Measurements from ENCODE around the gene SLC26A9.

The SLC26A9 gene

DNA sequence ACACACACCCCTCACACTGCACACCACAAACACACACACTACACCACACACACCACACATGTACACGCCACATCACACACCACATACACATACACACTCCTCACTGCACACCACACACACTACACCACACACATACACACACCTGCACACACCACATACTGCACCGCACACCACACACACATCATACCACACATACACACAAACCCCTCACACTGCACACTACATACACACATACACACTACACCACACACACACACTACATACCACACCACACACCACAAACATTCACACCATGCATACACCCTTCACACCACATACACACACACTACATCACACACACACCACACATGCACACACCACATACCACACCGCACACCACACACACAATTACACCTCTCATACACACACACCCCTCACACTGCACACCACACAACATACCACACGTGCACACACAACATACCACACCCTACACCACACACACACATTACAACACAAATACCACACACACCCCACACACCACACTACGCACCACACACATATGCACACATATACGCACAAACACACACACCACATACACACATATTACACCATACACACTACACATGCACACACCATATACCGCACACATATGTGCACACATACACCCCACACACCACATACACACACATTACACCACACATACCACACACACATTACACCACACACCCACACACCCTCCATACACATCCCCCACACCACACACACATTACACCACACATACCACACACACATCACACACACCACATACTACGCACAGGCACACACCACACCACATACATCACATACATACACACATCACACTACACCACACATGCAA lies 30.3 kb upstream of the SLC26A9 start:
- no peak for DNase-seq

DNA sequence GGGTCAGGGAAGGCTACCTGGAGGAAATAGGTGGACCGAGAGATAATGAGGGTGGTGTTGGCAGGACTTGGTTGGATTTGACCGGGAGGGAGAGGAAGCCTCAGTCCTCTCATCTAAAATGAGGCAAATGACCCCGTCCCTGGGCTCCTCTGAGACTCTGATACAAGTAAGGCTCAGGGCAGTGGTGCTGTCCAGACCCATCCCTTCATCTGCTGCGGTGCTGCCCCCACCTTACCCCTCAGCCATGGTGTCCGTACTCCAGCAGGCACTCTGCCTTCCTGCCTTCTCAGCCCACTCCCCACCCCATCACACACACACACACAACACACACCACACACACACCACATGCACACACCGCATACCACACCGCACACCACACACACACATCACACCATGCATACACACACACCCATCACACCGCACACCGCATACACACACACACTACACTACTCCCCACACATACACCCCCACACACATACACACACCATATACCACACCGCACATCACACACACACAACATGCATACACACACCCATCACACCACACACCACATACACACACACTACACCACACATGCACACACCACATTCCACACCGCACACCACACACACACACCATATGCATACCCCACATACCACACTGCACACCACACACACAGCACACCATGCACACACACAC lies 29.4 kb upstream of the SLC26A9 start:
- DNase-seq: no peak

DNA sequence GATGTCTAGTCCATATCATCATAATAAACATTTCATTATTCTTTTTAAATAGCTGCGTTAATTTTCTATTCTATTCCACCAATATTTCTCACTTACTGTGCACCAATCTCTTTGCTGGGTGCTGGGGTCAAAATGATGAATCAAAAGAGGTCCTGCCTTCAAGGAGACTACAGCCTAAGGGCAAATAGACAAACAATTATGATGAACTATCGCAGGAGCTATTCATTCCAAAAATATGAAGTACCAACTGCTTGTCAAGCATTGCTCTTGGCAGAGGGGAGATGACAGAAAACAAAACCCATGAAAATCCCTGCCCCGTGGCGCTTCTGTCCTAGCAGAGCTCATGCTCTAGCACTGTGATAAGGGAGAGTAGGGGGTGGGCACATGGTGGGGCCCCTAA lies 28.8 kb upstream of the SLC26A9 start:
- no peak for DNase-seq

DNA sequence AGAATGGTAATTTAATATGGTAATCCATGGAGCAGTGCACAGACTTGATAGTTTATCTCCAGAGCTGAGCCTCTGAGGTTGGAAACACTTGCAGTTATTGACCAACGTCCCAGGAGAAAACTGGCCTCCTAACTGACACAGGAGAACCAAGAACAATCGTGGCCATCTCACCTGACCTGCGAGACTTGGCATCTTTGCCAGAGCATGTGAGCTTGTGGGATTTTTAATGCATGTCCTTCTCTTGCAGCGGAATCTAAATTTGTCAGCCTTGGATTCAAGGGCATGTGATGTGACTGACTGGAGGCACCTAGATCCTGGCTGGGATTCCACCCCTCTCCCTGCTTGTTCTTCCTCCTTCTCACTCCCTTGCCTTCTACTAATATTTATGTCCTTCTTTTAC lies 27.8 kb upstream of the SLC26A9 start:
- DNase-seq: no peak

DNA sequence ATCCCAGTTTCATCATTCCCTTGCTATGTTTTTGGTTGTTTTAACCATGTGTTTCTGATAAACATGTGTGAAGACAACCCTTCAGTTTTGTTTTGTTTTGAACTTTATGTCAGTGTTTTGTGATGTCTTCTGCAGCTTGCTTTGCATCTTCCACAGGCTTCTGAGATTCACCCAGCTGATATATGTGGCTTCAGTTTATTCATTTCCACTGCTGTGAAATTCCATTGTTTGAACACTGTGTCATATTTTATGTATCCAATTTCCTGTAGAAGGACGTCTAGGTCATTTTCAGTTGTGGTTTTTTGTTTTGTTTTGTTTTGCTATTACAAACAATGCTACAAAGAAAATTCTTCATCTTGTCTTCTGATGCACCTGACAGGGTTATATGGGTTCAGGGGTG lies 27.2 kb upstream of the SLC26A9 start:
- no peak for DNase-seq

DNA sequence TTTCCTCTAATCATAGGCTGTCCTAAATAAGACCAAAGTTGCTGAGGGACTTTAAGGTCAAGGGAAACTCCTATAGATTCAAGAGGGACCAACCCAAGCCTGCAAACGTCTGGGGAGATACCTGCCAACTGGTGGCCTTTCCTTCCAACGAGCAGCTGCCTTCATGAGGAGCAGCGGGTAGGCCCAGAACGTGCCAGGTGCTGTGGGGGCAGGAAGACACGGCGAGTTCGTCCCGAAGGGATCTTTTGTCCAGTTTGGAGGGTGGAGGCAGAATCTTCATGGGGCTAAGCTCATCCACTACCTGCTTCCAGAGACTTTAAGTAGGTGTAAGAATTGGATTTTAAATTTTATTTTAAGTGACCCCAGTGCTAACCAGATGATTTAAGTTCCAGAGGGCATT lies 26.0 kb upstream of the SLC26A9 start:
- no peak for DNase-seq

DNA sequence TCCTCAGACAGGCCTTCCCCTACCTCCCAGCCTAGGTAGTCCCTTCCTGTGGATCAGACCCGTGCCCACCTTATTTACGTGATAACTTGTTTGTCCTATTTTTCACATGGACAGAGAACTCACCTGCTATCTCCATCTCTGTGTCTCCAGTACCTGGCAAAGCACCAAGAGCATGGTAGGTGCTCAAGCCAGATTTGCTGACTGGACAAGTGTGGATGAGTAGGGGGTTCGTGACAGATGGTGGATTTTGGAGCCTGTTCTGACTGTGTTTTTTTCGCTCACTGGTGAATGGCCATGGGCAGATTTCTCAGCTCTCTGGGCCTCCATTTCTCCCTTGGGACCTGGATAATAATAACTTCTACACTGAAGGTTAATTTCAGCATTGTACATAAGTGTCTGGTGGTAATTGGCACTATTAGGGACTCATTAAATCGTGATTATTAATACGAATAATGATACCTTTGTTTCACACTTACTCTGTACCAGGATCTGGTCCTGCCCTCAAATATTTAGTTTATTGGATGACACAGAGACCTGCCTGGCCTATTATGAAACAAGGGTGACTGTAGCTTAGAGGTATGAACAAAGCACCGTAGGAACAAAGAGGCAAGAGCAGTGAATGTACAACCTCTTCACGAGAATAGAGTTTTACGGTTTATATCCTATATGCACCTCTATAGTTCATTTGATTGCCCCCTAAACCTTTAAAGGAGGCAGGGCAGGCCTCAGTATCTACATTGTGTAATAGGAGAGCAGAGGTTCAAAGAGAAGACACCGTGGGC lies 24.5 kb upstream of the SLC26A9 start:
- DNase-seq: no peak

DNA sequence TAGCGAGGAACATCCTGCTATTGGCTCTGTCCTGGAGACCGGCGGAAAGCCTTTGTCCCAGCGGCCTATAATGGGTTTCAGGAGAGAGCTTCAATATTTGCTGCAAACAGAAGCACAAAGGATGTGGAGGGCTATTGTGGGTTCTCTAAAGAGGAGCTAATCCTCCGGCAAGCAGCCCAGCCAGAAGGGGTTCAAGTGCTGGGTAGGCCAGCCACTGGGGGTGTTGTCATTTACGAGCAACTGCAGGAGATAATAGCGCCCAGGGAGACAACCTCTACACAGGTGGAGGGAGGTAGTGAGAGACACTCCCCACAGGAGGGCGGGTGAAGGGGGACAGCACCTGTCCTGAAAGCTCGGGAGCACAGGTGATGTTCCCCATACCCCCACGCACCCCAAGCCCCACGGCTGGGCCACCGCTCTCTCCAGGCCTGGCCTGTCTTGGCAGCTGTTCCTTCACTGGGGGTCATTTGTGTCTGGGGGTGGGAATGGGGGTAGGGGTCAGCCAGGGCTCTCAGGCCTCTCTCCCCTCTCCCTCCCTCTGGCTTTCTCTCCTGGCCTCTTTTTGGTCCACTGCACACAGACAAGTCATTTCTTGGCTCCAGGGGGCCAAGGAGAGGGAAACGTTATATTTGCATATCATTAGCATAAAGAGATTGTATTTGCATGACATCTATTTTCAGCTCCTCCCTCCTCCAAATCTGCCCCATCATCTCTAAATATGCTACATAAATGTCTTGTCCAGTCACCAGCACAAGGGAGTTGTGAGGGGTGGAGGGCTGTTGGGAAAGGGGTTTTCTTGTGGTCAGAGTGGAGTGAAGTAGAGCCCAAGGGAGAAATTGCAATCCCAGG lies 22.0 kb upstream of the SLC26A9 start:
- DNase-seq: peak; percentile 93

DNA sequence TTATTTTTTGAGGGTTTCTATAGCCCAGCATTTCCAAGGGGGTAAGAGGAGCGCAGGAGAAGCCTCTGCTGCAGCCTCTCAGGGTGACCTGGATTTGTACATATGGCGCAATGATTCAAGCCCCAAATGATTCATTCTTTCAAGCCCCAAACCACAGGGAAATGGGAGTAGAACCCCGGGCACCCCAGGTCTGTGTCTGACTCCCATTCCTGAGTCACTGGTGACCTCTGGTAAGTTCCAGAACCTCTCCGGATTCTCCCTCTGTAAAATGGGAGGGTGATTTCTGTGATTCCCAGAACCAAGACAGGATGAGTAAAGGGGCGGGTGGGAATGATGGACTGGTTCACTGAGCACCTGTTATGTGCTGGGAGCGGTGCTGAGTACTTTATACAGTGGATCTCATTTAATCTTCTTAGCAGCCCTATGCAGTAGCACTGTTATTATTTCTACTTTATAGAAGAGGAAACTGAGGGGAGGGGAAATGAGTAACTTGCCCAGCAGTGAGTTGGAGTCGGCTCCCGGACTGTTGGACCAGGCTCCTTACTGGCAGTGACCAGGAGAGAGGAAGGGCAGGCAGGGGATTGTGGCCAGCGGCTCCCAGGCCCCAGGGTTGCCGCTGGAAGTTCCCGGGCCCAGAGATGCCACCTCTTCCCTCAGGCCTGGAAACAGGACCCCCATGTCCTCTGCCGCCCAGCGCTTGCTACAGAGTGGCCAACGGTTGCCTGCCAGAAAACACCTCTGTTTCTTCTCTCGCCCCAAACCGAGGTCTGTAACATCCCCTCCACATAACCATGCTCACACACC lies 20.3 kb upstream of the SLC26A9 start:
- no peak for DNase-seq

DNA sequence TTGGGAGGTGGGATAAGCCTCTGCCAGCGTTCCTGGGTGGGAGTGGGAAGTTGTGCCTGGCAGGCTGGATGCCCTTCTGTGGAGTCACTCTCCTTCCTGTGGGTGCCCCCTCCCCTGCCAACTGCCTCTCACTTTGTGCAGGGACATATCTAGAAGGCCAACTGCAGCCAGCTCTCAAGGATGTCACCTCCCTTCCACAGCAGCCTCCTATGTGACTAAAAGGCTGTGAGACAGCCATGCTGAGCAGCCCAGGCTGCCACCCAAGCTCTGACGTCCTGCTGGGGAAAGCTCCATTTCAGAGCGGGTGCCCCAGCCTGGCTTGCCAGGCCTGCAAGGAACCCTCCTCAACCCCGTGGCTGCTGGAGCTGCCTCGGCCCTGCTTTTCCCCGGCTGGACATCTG lies 19.6 kb upstream of the SLC26A9 start:
- DNase-seq: no peak

DNA sequence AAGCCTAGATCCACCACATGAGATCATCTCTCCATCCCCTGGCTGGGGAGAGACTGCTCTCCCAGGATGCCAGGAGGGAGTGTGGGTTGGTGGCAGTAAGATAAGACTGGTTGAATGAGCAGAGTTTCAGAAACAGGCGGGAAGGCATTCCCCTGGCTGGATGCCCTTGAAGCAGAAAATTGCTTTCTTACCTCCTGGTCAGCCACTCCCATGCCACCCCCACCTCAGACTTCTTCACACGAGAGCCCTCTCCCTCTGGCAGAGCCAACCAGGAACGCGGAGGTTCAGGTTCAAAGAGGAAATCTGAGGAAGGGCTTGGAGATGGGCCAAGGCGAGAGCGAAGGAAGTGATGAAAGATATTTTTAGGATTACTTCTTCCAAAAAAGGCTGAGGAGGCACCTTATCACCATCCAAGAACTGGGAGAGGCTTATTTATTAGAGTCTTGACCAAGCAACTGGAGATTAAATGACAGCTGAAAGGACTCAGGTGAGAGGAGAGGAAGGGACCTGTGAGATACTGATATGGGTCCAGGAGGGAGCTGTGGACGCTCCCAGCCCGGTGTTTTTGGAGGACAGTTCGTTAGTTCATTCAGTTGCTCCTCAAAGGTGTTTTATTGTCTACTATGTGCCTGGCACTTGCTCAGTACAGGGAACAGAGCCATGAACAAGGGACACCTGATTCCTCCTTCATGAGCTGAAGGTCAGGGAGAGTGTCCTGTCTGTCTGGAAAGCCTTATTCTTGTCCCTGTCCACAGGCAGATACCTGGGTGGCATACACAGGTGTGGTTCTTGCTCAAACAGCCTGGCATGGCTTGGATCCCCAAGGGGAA lies 18.9 kb upstream of the SLC26A9 start:
- no peak for DNase-seq

DNA sequence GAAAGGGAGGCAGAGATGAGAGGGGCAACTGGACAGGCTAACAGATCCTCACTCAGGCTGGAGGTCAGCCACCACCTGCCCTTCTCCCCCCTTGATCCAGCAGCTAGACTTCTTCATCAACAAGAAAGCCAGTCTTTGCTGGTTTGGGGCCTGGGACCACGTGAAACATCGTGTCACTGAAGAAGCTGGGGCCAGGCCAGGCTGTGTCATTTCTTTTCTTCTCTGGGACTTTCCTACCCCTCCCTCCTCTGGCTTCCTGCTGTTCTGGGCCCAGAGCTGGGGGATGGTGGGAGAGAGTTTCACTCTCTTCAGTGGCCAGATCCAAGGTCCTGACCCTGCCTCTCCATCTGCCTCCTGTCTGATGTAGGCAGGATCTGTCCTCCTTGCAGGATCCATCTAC lies 18.1 kb upstream of the SLC26A9 start:
- no peak for DNase-seq

DNA sequence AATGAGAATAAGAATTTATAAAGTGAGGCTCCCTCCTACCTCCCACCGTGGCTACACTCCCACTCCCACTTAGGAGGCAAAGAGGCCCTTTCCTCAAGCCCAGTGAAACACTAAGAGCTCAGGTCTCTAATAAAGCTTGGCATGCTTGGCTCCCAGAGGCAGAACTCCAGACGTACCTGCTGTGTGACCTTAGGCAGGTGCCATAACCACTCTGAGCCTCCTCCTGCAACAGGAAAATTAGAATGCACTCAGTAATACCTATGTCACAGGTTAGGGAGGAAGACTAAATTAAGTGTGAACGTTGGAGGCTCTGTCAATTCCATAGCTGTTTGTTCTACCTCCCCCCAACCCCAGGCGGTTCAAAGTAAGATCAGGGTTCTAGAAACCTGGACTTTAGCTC lies 16.5 kb upstream of the SLC26A9 start:
- DNase-seq: no peak

DNA sequence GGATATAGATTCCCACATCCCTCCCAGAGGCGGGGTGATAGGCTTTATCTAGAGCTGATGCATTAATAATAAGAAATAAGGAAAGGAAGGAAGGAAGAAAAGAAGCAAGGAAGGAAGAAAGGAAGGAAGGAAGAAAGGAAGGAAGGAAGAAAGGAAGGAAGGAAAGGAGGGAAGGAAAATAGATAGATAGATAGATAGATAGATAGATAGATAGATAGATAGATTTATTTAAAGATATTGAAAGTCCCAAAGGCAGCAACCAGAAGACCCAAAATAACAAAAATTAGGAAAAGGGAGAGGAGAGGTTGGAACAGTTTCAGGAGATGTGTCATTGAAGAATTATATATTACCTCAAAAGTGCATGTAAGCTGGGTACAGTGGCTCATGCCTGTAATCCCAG lies 12.2 kb upstream of the SLC26A9 start:
- no peak for DNase-seq

DNA sequence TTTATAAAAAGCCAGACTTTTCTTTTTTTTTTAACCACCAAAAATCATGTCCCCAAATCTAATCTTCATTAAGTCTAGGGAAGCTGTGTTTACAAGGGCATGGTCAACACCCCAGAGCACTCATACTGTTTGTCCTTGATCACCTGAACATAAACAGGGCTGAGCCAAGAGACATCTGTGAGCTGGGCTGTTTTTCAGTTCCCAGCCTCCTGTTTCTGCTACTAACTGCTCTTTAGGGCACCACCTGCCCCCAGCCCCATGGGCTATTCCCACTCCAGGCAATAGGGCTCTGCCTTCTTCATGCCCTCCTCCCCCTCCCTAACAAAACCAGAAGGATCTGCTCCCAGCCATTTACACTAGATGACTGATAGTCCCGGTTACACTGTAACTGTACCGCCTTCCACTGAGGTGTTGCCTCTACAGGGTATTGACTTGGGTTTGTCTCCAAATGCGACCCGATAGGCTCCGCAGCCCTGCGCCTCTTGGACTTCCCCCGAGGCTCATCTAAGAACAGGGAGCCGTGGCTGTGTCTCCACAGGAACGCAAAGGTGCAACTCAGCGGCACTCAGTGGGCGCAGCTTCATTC lies 11.7 kb upstream of the SLC26A9 start:
- DNase-seq: no peak

DNA sequence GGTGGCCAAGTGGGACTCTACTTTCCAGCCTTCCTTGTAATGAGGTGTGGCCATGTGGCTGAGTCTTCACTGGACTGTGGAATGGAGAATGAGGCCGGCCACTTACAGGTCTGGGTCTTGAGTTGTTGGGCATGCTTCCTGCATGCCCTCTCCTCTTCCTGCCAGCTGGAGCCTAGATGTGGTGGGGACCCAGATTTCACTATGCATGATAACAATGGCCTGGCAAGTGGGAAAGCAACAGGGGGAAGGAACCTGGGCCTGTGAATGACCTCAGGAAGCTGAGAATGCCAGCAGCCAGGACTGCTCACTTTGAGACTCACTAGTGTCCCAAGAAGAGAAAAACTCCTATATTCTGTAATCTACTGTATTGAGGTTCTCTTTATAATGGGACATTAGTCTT lies 8.5 kb upstream of the SLC26A9 start:
- no peak for DNase-seq

DNA sequence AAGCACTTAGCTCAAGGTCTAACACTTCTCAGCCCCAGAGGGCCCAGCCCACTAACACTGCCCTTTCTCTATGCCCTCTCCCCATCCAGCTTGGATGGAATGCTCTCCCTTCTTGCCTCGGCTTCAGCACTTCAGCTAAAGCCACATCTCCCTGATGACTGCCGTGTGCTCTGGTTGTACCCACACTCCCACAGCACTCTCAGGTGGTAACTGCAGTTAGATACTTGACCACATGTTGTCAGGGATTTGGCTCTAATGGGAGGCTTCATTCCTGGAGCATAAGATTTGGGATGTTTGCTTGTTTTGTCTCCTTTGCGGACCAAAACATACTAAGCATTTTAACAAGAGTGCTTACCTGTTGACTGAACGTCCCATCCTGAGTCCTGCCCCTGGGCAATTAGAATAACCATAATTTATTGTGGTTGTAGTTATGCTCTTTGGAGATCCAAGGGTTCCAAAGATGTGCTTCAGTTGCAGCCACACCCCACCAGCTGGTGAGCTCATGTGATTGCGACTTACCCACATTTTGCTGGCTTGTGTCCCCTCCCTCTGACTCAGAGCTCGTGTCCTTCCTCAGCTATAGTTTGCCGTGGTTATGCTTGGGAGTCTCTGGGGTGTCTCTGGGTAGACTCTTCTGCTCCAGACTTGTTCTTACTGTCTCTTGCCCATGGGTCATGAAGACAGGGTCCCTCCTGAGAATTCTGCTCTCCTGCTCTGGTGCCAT lies 7.7 kb upstream of the SLC26A9 start:
- DNase-seq: no peak

DNA sequence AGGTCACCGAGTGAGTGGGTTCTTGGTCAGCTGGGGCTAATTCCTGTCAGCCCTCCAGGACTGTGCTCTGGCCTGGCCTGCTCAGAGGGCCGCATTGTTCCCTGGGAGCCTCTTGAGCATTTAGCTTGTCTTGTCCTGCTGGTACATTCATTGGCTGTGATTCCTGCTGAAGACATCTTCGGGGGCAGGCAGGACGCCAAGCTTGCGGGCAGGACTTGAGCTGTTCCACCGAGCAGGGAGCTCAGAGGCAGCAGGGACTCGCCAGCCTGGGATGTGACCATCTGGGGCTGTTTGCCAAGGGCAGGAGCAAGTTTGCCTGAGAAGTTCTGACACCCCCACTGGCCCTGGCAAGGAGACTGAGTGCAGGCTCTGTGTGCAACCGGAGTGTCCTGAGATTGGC lies 7.0 kb upstream of the SLC26A9 start:
- no peak for DNase-seq

DNA sequence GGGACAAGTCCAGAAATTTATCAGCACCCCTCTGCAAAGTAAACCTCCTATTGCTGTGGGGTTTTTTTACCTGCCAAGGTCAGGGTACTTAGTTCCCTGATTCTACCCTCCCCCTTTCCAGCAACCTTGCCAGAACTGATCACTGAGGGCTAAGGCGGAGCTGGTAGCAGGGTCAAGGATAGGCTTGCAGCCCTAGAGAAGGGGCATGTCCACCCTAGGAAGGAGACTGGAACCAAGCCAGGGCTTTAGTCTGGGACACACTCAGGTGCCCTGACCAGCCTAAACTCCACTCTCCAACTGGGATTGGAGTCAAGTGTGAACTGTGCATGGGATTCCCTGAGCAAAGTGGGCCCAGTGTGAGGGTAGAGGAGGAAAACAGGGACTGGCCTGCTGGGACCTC lies 6.5 kb upstream of the SLC26A9 start:
- no peak for DNase-seq

DNA sequence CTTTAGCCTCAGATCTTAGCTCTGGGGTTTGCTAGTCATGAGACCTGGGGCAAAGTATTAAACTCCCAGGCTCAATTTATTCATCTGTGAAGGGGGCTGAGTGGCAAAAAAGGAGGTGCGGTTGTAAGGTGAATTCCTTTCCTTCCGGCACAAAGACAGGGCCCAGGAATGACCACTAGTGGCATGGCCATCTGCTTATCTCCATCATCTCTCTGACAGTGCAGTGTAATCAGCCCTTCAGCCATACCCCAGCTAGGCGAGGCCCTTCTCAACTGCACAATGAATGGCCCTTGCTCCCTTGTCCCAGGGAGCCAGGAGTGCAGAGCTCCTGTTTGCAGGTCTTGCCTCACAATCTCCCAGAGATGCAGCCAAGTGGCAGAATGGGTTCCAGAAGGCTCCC lies 5.6 kb upstream of the SLC26A9 start:
- no peak for DNase-seq

Measured in NCI-H1048 (cell line).